ENCODE results near the gene GLI1. TPM values are rescaled to one million over a fixed set of nuclear protein-coding genes. Genes with fewer than 3 reads are reported as not detected.

Gene GLI1
- total RNA-seq, 2 donors from 2014 or later = 1.7 to 11.5 TPM

DNA sequence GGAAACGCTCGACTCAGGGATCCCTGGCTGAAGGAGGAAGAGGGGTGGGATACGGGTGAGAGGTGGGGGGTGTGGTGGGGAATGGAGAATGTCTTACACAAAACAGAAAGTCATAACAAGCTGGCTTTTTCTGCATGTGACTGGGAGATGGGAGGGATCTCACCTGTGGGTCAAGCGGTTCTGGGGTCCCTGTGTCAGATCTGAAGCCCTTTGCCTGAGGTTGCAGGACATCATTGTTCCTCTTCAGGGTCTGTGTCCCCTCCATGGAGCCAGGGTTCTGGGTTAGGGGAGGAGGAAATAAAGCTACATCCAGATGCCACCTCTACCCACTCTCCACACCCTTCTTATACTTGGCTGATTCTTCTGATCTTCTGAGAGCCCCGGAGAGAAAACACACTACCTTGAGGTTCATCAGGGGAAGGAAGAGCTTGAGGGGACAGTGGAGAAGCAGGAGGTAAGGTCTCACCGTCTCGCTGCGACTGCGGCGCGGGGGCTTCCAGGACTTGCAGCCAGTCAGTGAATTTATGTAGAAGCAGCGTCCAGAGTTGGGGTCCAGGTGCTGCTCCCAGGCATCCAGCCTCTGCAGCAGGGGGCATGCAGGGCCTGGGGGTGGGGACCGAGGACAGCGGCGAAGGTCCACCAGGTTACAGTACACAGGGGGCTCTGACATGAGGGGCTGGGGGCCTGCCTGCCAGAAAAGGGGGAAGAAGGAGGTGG, 17.6 kb downstream of the GLI1 start:
- TF ChIP-seq, protein P1, sequence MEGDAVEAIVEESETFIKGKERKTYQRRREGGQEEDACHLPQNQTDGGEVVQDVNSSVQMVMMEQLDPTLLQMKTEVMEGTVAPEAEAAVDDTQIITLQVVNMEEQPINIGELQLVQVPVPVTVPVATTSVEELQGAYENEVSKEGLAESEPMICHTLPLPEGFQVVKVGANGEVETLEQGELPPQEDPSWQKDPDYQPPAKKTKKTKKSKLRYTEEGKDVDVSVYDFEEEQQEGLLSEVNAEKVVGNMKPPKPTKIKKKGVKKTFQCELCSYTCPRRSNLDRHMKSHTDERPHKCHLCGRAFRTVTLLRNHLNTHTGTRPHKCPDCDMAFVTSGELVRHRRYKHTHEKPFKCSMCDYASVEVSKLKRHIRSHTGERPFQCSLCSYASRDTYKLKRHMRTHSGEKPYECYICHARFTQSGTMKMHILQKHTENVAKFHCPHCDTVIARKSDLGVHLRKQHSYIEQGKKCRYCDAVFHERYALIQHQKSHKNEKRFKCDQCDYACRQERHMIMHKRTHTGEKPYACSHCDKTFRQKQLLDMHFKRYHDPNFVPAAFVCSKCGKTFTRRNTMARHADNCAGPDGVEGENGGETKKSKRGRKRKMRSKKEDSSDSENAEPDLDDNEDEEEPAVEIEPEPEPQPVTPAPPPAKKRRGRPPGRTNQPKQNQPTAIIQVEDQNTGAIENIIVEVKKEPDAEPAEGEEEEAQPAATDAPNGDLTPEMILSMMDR (IDR thresholded peaks at IDR 0.05) = no peak
- no peak for TF ChIP-seq POLR2AphosphoS5 (IDR thresholded peaks at IDR 0.05)
- no peak for TF ChIP-seq POLR2A (IDR thresholded peaks at IDR 0.05)
- no peak for DNase-seq (ENCODE audit: low spot score)
- intact Hi-C loops (cut with DNase I) = no loop called here
- Histone ChIP-seq H3K27ac (no peak overlapping the region), H3K4me1 (replicated peaks) (peaks cover 13% of the 10 kb centered on the region), H3K4me3 (peak overlapping the region; percentile 3 to 8), H3K36me3 (no peaks in the 10 kb centered on the region), H3K27me3 (replicated peaks; ENCODE audit: insufficient read depth) (peaks cover 10% of the 10 kb centered on the region), H3K9me3 (no peaks in the 10 kb centered on the region)
- WGBS = 84% methylated on average over 15 of the region's 15 CpGs

GRCh38 chr12:57477710-57478681, 18.4 kb downstream of the GLI1 start:
- TF ChIP-seq, protein P1 (IDR thresholded peaks at IDR 0.05) = no peak
- no peak for TF ChIP-seq POLR2A (IDR thresholded peaks at IDR 0.05)
- no peak for TF ChIP-seq POLR2AphosphoS5 (IDR thresholded peaks at IDR 0.05)
- Histone ChIP-seq H3K4me3 (peak overlapping the region; percentile 3 to 8), H3K9me3 (no peaks in the 10 kb centered on the region), H3K27ac (no peak overlapping the region), H3K27me3 (replicated peaks; ENCODE audit: insufficient read depth) (peaks cover 6% of the 10 kb centered on the region), H3K36me3 (no peaks in the 10 kb centered on the region), H3K4me1 (replicated peaks) (peaks cover 13% of the 10 kb centered on the region)
- WGBS = 71% methylated on average over 12 of the region's 12 CpGs
- DNase-seq (ENCODE audit: low spot score) = no peak
- intact Hi-C loops (cut with DNase I) = no loop called here

GRCh38 chr12:57479043-57479375, 19.4 kb downstream of the GLI1 start:
- no peaks in the 10 kb centered on the region for H3K9me3 ChIP-seq
- no peak for DNase-seq (ENCODE audit: low spot score)
- H3K4me1 ChIP-seq (replicated peaks) = peaks cover 13% of the 10 kb centered on the region
- 85% methylated on average over 10 of the region's 10 CpGs for WGBS
- TF ChIP-seq POLR2AphosphoS5 (IDR thresholded peaks at IDR 0.05) = no peak
- TF ChIP-seq, protein P1 (IDR thresholded peaks at IDR 0.05) = no peak
- TF ChIP-seq POLR2A (IDR thresholded peaks at IDR 0.05) = no peak
- no peaks in the 10 kb centered on the region for H3K36me3 ChIP-seq
- peaks cover 6% of the 10 kb centered on the region for H3K27me3 ChIP-seq (replicated peaks; ENCODE audit: insufficient read depth)
- no peak overlapping the region for H3K4me3 ChIP-seq
- H3K27ac ChIP-seq = no peak overlapping the region
- intact Hi-C loops (cut with DNase I) = no loop called here

DNA sequence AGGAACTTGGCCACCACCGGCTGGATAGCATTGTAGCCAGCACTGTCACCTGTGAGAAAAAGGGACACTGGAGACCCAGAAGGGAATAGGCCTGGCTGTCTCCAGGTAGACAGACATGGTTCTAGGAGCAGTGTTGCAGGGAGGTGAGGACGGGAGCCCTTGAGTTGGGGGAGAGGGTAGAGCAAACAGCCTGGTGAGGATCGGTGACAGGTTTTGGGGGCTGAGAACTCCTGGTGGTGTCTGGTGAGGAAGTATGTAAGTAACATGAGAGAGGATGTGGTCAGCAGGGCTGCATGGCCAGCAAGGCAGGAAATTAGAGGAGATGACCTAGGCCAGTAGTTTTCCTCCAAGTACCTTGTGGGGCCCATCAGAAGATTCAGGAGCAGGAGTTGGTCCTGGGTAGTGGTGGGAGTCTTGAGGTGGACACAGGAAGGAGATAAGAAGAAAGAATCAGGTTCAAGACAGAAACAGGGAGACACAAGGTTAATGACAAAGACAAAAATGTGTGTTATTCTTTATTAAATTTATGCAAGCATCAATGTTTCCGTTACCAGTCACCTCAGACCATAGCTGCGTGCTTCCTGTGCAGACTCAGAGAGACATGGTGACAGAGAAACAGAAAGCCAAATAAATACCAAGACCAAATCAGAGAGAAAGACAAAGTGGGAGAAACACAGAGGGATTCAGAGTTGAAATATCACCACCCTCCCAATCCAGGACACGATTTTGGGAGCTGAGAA, 20.0 kb downstream of the GLI1 start, which contains the start of gene ARHGAP9:
Gene ARHGAP9 (minus strand): TSS at position 491 of the 740 bp plus-strand sequence. CDS start 460 bp downstream, at position 31.
- intact Hi-C loops (cut with DNase I) = no loop called here
- no peak within 1 kb of the TSS for H3K4me3 ChIP-seq
- 77% methylated on average over 6 of the region's 6 CpGs for WGBS

More for the DNA sequence above, 20.0 kb downstream of the GLI1 start, which contains the start of gene ARHGAP9:
- Histone ChIP-seq H3K36me3 (no peaks in the 10 kb centered on the region), H3K27ac (no peak within 1 kb of the TSS), H3K27me3 (replicated peaks; ENCODE audit: insufficient read depth) (peaks cover 4% of the 10 kb centered on the region), H3K9me3 (no peaks in the 10 kb centered on the region), H3K4me1 (replicated peaks) (peaks cover 13% of the 10 kb centered on the region)
- no peak for DNase-seq (ENCODE audit: low spot score)
- TF ChIP-seq POLR2AphosphoS5 (IDR thresholded peaks at IDR 0.05) (no peak), POLR2A (IDR thresholded peaks at IDR 0.05) (no peak)
- TF ChIP-seq, protein P1 (IDR thresholded peaks at IDR 0.05) = no peak

Data from prostate gland (tissue), 2 donors.